ENCODE data around the gene GMPPB.

The GMPPB gene

DNA sequence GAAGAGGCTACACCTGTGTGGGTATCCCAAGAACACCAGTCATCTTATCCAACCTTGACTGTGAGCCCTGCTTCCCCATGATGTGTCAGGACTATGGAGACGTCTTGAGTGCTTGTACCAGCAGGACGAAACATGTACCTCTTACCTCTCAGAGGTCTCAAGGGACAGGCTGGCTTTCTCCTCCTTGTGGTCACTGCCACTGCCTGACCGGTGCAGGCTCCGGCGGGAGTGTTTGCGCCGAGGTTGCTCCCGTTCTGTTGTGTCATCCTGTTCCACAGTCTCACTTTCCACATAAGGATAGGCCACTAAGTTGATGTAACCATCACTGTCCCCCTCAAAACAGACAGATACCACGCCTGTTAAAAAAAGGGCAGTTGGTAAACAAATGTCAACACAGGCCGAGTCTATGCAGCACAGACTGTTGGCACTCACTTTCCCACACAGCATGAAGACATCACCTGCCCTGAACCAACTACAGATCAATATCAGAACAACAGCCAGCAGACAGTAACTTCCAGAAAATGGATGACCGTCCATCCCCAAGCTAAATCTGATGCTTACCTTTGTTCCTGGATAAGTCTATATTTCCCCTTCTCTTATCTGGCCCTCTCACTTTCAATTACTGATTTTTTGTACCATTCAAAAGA is 14.4 kb upstream of the GMPPB start:
- Histone ChIP-seq H3K27ac (no peak overlapping the region), H3K9me3 (no peaks in the 10 kb centered on the region), H3K4me1 (ENCODE audit: control insufficient read depth in 1 of 2, insufficient read depth in 1 of 2, low read depth in 1 of 2, low read length in 1 of 2) (peaks cover 7% of the 10 kb centered on the region in 2 experiments), H3K4me3 (ENCODE audit: low read depth in 1 of 2, low read length in 1 of 2) (no peak overlapping the region), H3K36me3 (peaks cover 74% of the 10 kb centered on the region), H3K27me3 (no peaks in the 10 kb centered on the region)
- TF ChIP-seq CTCF (IDR thresholded peaks at IDR 0.05) = no peak

DNA sequence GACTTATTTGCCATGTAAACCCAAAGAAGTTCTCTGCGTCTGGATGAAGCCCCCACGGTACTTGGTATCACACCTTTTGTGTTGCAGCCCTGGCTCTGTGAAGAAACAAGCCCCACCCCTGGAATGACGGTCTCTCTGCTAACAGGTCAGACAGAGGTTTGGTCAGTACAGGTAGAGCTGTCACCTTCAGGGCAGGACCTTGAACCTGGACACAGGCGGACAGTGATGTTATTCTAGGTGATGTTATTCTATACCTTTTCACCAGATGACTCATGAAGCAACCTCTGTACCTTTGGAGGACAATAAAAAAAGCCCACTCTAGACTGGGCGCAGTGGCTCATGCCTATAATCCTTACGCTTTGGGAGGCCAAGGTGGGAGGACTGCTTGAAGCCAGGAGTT is 11.0 kb upstream of the GMPPB start:
- no peaks in the 10 kb centered on the region for H3K9me3 ChIP-seq
- H3K4me1 ChIP-seq (ENCODE audit: control insufficient read depth in 1 of 2, insufficient read depth in 1 of 2, low read depth in 1 of 2, low read length in 1 of 2) = no peaks in the 10 kb centered on the region
- H3K27ac ChIP-seq = no peak overlapping the region
- no peaks in the 10 kb centered on the region for H3K27me3 ChIP-seq
- no peak overlapping the region for H3K4me3 ChIP-seq (ENCODE audit: low read depth in 1 of 2, low read length in 1 of 2)
- H3K36me3 ChIP-seq = peaks cover 91% of the 10 kb centered on the region
- no peak for TF ChIP-seq CTCF (IDR thresholded peaks at IDR 0.05)

GRCh38 chr3:49733551-49733950 is 9.8 kb upstream of the GMPPB start:
- no peak for TF ChIP-seq CTCF (IDR thresholded peaks at IDR 0.05)
- Histone ChIP-seq H3K27me3 (no peaks in the 10 kb centered on the region), H3K36me3 (peaks cover 84% of the 10 kb centered on the region), H3K9me3 (no peaks in the 10 kb centered on the region), H3K27ac (no peak overlapping the region), H3K4me3 (ENCODE audit: low read depth in 1 of 2, low read length in 1 of 2) (no peak overlapping the region), H3K4me1 (ENCODE audit: control insufficient read depth in 1 of 2, insufficient read depth in 1 of 2, low read depth in 1 of 2, low read length in 1 of 2) (no peaks in the 10 kb centered on the region)

- no peaks in the 10 kb centered on the region for H3K9me3 ChIP-seq
- no peaks in the 10 kb centered on the region for H3K4me1 ChIP-seq (ENCODE audit: control insufficient read depth in 1 of 2, insufficient read depth in 1 of 2, low read depth in 1 of 2, low read length in 1 of 2)
- H3K36me3 ChIP-seq = peaks cover 81% of the 10 kb centered on the region
- H3K27me3 ChIP-seq = no peaks in the 10 kb centered on the region
- TF ChIP-seq CTCF (IDR thresholded peaks at IDR 0.05) = no peak
- no peak overlapping the region for H3K4me3 ChIP-seq (ENCODE audit: low read depth in 1 of 2, low read length in 1 of 2)
- no peak overlapping the region for H3K27ac ChIP-seq
These were observed 8.8 kb upstream of the GMPPB start for GRCh38 chr3:49732597-49732996.

DNA sequence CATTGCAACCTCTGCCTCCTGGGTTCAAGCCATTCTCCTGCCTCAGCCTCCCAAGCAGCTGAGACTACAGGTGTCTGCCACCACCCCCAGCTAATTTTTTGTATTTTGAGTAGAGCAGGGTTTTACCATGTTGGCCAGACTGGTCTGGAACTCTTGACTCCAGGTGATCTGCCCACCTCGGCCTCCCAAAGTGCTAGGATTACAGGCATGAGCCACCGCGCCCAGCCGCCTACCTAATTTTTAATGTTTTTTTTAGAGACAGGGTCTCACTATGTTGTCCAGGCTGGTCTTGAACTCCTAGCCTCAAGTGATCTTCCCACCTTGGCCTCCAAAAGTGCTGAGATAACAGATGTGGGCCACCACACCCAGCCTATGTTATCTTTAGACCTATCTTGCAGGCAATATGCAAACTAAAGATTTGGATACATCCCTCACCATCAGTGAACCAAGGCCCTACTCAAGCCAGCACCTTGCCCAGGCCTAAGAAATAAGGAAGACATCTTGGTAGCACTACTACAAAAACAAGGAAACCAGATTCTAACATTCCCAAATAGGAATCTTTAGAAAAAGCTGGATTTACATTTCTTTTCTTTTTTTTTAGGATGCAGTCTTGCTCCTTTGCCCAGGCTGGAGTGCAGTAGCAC is 6.3 kb upstream of the GMPPB start:
- Histone ChIP-seq H3K4me1 (ENCODE audit: control insufficient read depth in 1 of 2, insufficient read depth in 1 of 2, low read depth in 1 of 2, low read length in 1 of 2) (no peaks in the 10 kb centered on the region), H3K27me3 (no peaks in the 10 kb centered on the region), H3K36me3 (peaks cover 81% of the 10 kb centered on the region), H3K4me3 (ENCODE audit: low read depth in 1 of 2, low read length in 1 of 2) (no peak overlapping the region), H3K27ac (no peak overlapping the region), H3K9me3 (no peaks in the 10 kb centered on the region)
- TF ChIP-seq CTCF (IDR thresholded peaks at IDR 0.05) = no peak

Data from neutrophil (primary cell).